GM19023 (cell line): ENCODE data around the gene B4GALT3.

ENCODE experiments used
- ATAC-seq: cut with Tn5 transposase; IDR thresholded peaks from one replicate; pipeline ENCODE4 v1.9.1; 2021; ENCODE audit warnings: mild to moderate bottlenecking, moderate library complexity; ENCODE audit not compliant: unreplicated experiment

B4GALT3 gene

GRCh38 chr1:161164901-161165610 is 12.3 kb downstream of the B4GALT3 start:
- no peak for ATAC-seq

- ATAC-seq: no peak
Measured at GRCh38 chr1:161163793-161164192, 13.5 kb downstream of the B4GALT3 start.

GRCh38 chr1:161162806-161163205 is 14.5 kb downstream of the B4GALT3 start:
- no peak for ATAC-seq

GRCh38 chr1:161162052-161162451 is 15.3 kb downstream of the B4GALT3 start:
- no peak for ATAC-seq

GRCh38 chr1:161161652-161162051 is 15.7 kb downstream of the B4GALT3 start:
- ATAC-seq: no peak

- ATAC-seq: no peak
Measured at GRCh38 chr1:161160671-161161145, 16.6 kb downstream of the B4GALT3 start.

GRCh38 chr1:161159913-161160243 is 17.4 kb downstream of the B4GALT3 start:
- ATAC-seq: peak; percentile 34

GRCh38 chr1:161159087-161159912 is 18.0 kb downstream of the B4GALT3 start, which contains the start of gene USP21:
Gene USP21 (plus strand): TSS chr1:161159500. CDS start chr1:161160641, 1,141 bp downstream.
- ATAC-seq: peak; percentile 86

GRCh38 chr1:161158316-161159010 is 18.8 kb downstream of the B4GALT3 start:
- ATAC-seq: no peak

- ATAC-seq: no peak
Measured at GRCh38 chr1:161157867-161158266, 19.4 kb downstream of the B4GALT3 start.

- ATAC-seq: peak; percentile 94
Measured at GRCh38 chr1:161153682-161154337, 23.5 kb downstream of the B4GALT3 start, which contains the start of gene UFC1. Gene UFC1 (plus strand): TSS chr1:161153978. CDS start chr1:161153998, 20 bp downstream.

GRCh38 chr1:161153176-161153575 is 24.1 kb downstream of the B4GALT3 start:
- ATAC-seq: no peak

GRCh38 chr1:161145832-161146231 is 31.5 kb downstream of the B4GALT3 start:
- ATAC-seq: no peak

GRCh38 chr1:161140755-161141400 is 36.4 kb downstream of the B4GALT3 start:
- ATAC-seq: no peak

- no peak for ATAC-seq
Measured at GRCh38 chr1:161139766-161140165, 37.5 kb downstream of the B4GALT3 start.

- ATAC-seq: no peak
Measured at GRCh38 chr1:161138431-161138830, 38.9 kb downstream of the B4GALT3 start.

- no peak for ATAC-seq
Measured at GRCh38 chr1:161137881-161138280, 39.4 kb downstream of the B4GALT3 start.

GRCh38 chr1:161133220-161133740 is 44.0 kb downstream of the B4GALT3 start:
- no peak for ATAC-seq

GRCh38 chr1:161132410-161133219 is 44.7 kb downstream of the B4GALT3 start, which contains the start of gene DEDD:
Gene DEDD (minus strand): TSS chr1:161132667. CDS start chr1:161124462, 8,205 bp downstream.
- peak; percentile 96 for ATAC-seq
